ENCODE measurements around the gene COLEC11. TPM values are rescaled to one million over a fixed set of nuclear protein-coding genes. Genes with fewer than 3 reads are reported as not detected.

Gene COLEC11
- total RNA-seq, 1 experiment from 2014 or later = 0.39 TPM

- WGBS (ENCODE audit: extremely low coverage, insufficient read length, low lambda C conversion rate) = no CpG with 5 or more reads among the region's 11 CpGs
- H4K20me1 ChIP-seq (ENCODE audit: control insufficient read depth, insufficient read depth, insufficient read length) = no peaks in the 10 kb centered on the region
- H3K23ac ChIP-seq (ENCODE audit: insufficient read length, low read depth, low read length) = no peak overlapping the region
- peaks cover 11 to 13% of the 10 kb centered on the region in 2 experiments for H3K9me3 Mint-ChIP-seq
- no peak overlapping the region for H3K9ac ChIP-seq (ENCODE audit: extremely low read depth, insufficient read length, low read length)
- H3K27ac Mint-ChIP-seq = peak overlapping the region in 1 of 3 experiments; percentile 54; a peak in 1 of 7 replicates
- H3K4ac ChIP-seq (ENCODE audit: low read depth, low read length) = no peak overlapping the region
- no peak overlapping the region for H2AFZ ChIP-seq (ENCODE audit: low read length)
- no peak overlapping the region for H3K18ac ChIP-seq (ENCODE audit: insufficient read length, low read depth, low read length)
- no peak for DNase-seq
- no peak overlapping the region for H2BK12ac ChIP-seq (ENCODE audit: insufficient read length, low read depth, low read length)
- no peak overlapping the region for H3K4me3 Mint-ChIP-seq
- H3K4me2 ChIP-seq (ENCODE audit: insufficient read depth, insufficient read length, low read length) = no peak overlapping the region
- no peaks in the 10 kb centered on the region for H3K4me1 ChIP-seq (ENCODE audit: insufficient read depth, low read length)
- H3K9me3 ChIP-seq (ENCODE audit: control insufficient read depth, low read depth, low read length) = no peaks in the 10 kb centered on the region
- peaks cover 5% of the 10 kb centered on the region for H3K27me3 Mint-ChIP-seq (ENCODE audit: low read depth)
- no peaks in the 10 kb centered on the region for H3K79me1 ChIP-seq (ENCODE audit: insufficient read depth, low read depth, low read length, poor library complexity, severe bottlenecking)
- H3K79me2 ChIP-seq (ENCODE audit: insufficient read depth, low read length) = no peaks in the 10 kb centered on the region
- H3T11ph ChIP-seq (ENCODE audit: low read length) = no peak overlapping the region
- H3K56ac ChIP-seq (ENCODE audit: insufficient read length, low read depth, low read length) = no peak overlapping the region
- H2BK5ac ChIP-seq (ENCODE audit: insufficient read length, low read length) = no peak overlapping the region
- no peak overlapping the region for H4K5ac ChIP-seq (ENCODE audit: insufficient read length, low read depth, low read length)
- no peak overlapping the region for H2BK15ac ChIP-seq (ENCODE audit: low read depth, low read length)
- H2AK5ac ChIP-seq (ENCODE audit: insufficient read length, low read length) = no peak overlapping the region
- TF ChIP-seq, protein P1, sequence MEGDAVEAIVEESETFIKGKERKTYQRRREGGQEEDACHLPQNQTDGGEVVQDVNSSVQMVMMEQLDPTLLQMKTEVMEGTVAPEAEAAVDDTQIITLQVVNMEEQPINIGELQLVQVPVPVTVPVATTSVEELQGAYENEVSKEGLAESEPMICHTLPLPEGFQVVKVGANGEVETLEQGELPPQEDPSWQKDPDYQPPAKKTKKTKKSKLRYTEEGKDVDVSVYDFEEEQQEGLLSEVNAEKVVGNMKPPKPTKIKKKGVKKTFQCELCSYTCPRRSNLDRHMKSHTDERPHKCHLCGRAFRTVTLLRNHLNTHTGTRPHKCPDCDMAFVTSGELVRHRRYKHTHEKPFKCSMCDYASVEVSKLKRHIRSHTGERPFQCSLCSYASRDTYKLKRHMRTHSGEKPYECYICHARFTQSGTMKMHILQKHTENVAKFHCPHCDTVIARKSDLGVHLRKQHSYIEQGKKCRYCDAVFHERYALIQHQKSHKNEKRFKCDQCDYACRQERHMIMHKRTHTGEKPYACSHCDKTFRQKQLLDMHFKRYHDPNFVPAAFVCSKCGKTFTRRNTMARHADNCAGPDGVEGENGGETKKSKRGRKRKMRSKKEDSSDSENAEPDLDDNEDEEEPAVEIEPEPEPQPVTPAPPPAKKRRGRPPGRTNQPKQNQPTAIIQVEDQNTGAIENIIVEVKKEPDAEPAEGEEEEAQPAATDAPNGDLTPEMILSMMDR (conservative IDR thresholded peaks at IDR 0.05) = no peak
- H3K27ac ChIP-seq (ENCODE audit: insufficient read length, low read depth, low read length) = no peak overlapping the region
- H3K27me3 ChIP-seq (ENCODE audit: insufficient read depth, low read length) = no peaks in the 10 kb centered on the region
- no peak overlapping the region for H2BK20ac ChIP-seq (ENCODE audit: low read depth, low read length, poor library complexity, severe bottlenecking)
- no peak overlapping the region for H2BK120ac ChIP-seq (ENCODE audit: low read depth, low read length, poor library complexity, severe bottlenecking)
- no peak overlapping the region for H4K91ac ChIP-seq (ENCODE audit: insufficient read length, low read depth, low read length)
- H3K4me1 Mint-ChIP-seq = peaks cover 9 to 17% of the 10 kb centered on the region in 2 experiments; a peak in 3 of 4 replicates
- no peaks in the 10 kb centered on the region for H3K23me2 ChIP-seq (ENCODE audit: insufficient read length, low read depth, low read length, poor library complexity, severe bottlenecking)
- no peak overlapping the region for H4K8ac ChIP-seq (replicated peaks; ENCODE audit: insufficient read length, low read depth, low read length)
- no peak overlapping the region for H3K14ac ChIP-seq (ENCODE audit: insufficient read depth, low read length)
- peaks cover 0 to 12% (median 7%) of the 10 kb centered on the region in 3 experiments; a peak in 6 of 7 replicates for H3K36me3 Mint-ChIP-seq (ENCODE audit: insufficient read depth in 1 of 3, low read depth in 3 of 3)
Measured at GRCh38 chr2:3611589-3611988, 16.7 kb downstream of the COLEC11 start.

Data from H9 (cell line).